RPMI8226 (cell line): Measurements from ENCODE around the gene GOLGA6L10.

Experiments used
- DNase-seq: peaks from one replicate; pipeline ENCODE4 v3.0.0-alpha.2; 2015

GOLGA6L10 gene

DNA sequence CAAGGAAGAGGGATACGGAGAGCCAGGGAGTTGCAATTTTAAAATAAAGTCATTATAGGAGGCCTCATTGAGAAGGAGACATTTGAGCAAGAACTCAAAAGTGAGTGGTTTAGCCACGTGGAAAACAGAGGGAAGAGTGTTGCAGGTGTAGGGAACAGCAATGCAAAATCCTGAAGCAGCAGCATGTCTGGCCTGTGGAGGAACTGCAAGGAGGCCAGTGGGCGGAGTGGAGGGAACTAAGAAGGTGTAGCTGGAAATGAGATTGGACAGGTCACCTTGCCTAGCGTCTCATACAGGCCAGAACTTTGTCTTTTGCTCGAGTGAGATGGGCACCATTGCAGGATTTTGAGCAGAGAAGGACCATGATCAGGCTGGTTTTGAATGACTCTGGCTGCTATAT is 51.7 kb downstream of the GOLGA6L10 start:
- no peak for DNase-seq

DNA sequence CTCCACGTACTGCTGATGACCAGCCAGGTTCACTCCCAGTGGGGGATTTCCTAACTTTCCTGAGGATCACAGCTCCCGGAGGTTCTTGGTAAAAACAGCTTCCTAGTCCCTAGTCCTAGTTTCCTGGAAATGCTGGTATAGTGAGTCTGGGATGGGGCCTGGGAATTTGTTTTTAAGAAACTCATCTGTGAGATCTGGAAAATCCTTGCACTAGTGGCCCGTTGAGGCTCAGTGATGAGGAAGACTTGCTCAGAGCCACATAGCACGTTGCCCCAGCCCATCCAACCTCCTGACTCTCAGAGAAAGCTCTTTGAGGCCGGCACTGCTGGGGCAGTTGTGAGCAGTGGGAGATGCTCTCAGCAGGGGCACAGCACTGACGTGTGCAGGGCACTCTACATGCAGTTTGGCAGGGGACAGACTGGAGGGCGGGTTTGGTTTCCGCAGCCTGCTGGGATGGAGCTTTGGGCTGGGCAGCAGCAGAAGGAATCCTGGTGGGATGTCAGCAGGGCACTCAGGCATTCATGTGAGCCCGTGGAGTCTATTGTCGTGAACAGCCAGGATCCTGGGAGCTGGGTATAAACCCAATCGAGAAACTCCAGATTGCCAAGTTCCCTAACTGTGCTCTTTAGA is 55.1 kb downstream of the GOLGA6L10 start:
- no peak for DNase-seq

DNA sequence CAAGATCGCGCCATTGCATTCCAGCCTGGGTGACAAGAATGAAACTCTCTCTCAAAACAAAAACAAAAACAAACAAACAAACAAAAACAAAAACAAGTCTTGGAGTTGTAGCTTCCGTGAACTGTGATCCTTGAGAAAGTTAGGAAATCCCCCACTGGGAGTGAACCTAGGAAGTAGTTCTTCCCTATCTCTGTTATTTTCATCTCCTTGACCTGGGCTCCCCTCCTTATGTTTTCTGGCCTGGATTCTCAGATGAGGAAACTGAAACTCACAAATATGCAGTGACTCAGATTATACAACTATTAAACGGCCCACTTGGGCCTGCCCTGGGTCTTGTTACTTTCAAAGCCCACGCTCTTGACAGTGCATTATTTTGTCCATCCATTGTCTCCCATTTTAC is 57.0 kb downstream of the GOLGA6L10 start:
- DNase-seq, result no peak
